SJSA1 (cell line): Measurements from ENCODE around the gene CLSTN3. TPM values are rescaled to one million over a fixed set of nuclear protein-coding genes. Genes with fewer than 3 reads are reported as not detected.

Experiments used
- DNase-seq, 2 experiments: peaks; one replicate each; pipeline ENCODE4 v3.0.0-alpha.2; 2015 to 2020; ENCODE audit warnings: low spot score in 2 of 2, low read depth in 1 of 2
- H3K27ac ChIP-seq: fragments of 250-450 bp; sonication (Bioruptor Pico); 2 replicates; pipeline ENCODE4 v1.5.1; 2020; ENCODE audit warnings: mild to moderate bottlenecking, moderate library complexity
- H3K27me3 ChIP-seq: fragments of 250-450 bp; sonication (Bioruptor Pico); replicated peaks from 2 replicates; pipeline ENCODE4 v1.5.1; 2020; ENCODE audit warnings: mild to moderate bottlenecking, moderate library complexity
- H3K36me3 ChIP-seq: fragments of 250-450 bp; sonication (Bioruptor Pico); 2 replicates; pipeline ENCODE4 v1.5.1; 2020; ENCODE audit warnings: mild to moderate bottlenecking
- H3K4me1 ChIP-seq: fragments of 250-450 bp; sonication (Bioruptor Pico); replicated peaks from 2 replicates; pipeline ENCODE4 v1.6.1; 2021; ENCODE audit warnings: mild to moderate bottlenecking
- H3K4me3 ChIP-seq: fragments of 250-450 bp; sonication (Bioruptor Pico); 2 replicates; pipeline ENCODE4 v1.5.1; 2020; ENCODE audit warnings: mild to moderate bottlenecking
- H3K9me3 ChIP-seq: fragments of 250-450 bp; sonication (Bioruptor Pico); replicated peaks from 2 replicates; pipeline ENCODE4 v1.5.1; 2020; ENCODE audit warnings: mild to moderate bottlenecking
- total RNA-seq: library from RNA; depleted of rRNA; stranded (reverse); fragments of >200 nt; shearing (Covaris generic); gene quantifications from 2 replicates; pipeline ENCODE4 v1.2.3, GENCODE V29; 2014

CLSTN3 gene
- total RNA-seq, 1 experiment from 2014 or later, result 0.82 TPM

GRCh38 chr12:7141351-7142005 lies 11.3 kb downstream of the CLSTN3 start:
- H3K4me1 ChIP-seq, result no peaks in the 10 kb centered on the region
- H3K27ac ChIP-seq, result no peak overlapping the region
- H3K27me3 ChIP-seq, result no peaks in the 10 kb centered on the region; the same call in 1 of the 2 replicates
- H3K9me3 ChIP-seq, result no peaks in the 10 kb centered on the region
- no peak for DNase-seq
- H3K36me3 ChIP-seq, result no peaks in the 10 kb centered on the region
- no peak overlapping the region for H3K4me3 ChIP-seq

- Histone ChIP-seq H3K27ac (no peak overlapping the region), H3K36me3 (no peaks in the 10 kb centered on the region), H3K4me3 (no peak overlapping the region), H3K4me1 (no peaks in the 10 kb centered on the region), H3K27me3 (no peaks in the 10 kb centered on the region; the same call in 1 of the 2 replicates), H3K9me3 (no peaks in the 10 kb centered on the region)
- peak in 1 of 2 experiments; percentile 14 for DNase-seq
These were observed 12.0 kb downstream of the CLSTN3 start for GRCh38 chr12:7142056-7142644.

DNA sequence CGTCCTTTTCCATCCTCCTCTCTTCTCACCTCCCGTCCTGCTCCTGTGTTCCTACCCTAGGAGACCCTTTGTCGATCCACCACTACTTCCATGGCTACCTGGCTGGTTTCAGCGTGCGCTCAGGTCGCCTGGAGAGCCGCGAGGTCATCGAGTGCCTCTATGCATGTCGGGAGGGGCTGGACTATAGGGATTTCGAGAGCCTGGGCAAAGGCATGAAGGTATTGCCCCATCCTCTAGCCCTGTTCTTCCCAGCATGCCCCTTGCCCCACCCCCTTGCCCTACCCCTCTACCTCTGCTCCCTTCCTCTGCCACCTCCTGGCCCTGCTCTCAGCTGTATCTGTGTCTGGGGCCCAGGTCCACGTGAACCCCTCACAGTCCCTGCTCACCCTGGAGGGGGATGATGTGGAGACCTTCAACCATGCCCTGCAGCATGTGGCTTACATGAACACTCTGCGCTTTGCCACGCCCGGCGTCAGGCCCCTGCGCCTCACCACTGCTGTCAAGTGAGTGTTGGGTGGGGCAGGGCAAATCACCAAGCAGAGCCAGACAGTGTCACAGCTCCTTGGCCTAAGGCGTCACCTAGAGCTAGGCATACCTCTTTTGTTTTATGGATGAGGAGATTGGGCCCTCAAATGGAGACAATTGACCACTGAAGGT lies 12.8 kb downstream of the CLSTN3 start:
- H3K4me1 ChIP-seq, result no peaks in the 10 kb centered on the region
- no peaks in the 10 kb centered on the region for H3K9me3 ChIP-seq
- H3K27me3 ChIP-seq, result no peaks in the 10 kb centered on the region; the same call in 1 of the 2 replicates
- no peak overlapping the region for H3K27ac ChIP-seq
- no peak overlapping the region for H3K4me3 ChIP-seq
- DNase-seq, result no peak
- no peaks in the 10 kb centered on the region for H3K36me3 ChIP-seq

DNA sequence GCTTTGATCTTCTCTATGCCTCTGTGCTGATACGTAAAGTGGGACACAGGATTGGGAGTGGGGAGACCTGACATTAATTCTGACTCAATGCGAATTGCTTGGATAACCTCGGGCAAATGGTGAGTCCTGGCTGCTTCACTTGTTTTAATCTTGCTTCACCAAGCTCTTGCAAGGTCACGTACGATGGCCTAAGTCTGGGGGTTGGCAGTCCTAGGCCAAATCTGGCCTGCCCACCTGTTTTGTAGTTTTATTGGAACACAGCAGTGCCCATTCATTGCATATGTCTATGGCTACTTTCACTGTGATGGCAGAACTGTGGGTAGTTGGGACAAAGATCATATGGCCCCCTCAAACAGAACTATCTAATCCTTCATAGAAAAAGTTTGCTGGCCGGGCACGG lies 13.4 kb downstream of the CLSTN3 start:
- no peaks in the 10 kb centered on the region for H3K4me1 ChIP-seq
- DNase-seq, result no peak
- no peak overlapping the region for H3K4me3 ChIP-seq
- no peaks in the 10 kb centered on the region for H3K9me3 ChIP-seq
- no peak overlapping the region for H3K27ac ChIP-seq
- no peaks in the 10 kb centered on the region for H3K36me3 ChIP-seq
- H3K27me3 ChIP-seq, result no peaks in the 10 kb centered on the region

- no peak overlapping the region for H3K4me3 ChIP-seq
- H3K27ac ChIP-seq, result no peak overlapping the region
- peak in 1 of 2 experiments; percentile 32 for DNase-seq
- no peaks in the 10 kb centered on the region for H3K4me1 ChIP-seq
- H3K9me3 ChIP-seq, result no peaks in the 10 kb centered on the region
- H3K36me3 ChIP-seq, result no peaks in the 10 kb centered on the region
- H3K27me3 ChIP-seq, result no peaks in the 10 kb centered on the region
These were observed 14.4 kb downstream of the CLSTN3 start for GRCh38 chr12:7144414-7145120.

GRCh38 chr12:7145671-7146070 lies 15.5 kb downstream of the CLSTN3 start:
- Histone ChIP-seq H3K27me3 (no peaks in the 10 kb centered on the region), H3K4me1 (no peaks in the 10 kb centered on the region), H3K9me3 (no peaks in the 10 kb centered on the region), H3K36me3 (no peaks in the 10 kb centered on the region), H3K4me3 (no peak overlapping the region), H3K27ac (no peak overlapping the region)
- no peak for DNase-seq

DNA sequence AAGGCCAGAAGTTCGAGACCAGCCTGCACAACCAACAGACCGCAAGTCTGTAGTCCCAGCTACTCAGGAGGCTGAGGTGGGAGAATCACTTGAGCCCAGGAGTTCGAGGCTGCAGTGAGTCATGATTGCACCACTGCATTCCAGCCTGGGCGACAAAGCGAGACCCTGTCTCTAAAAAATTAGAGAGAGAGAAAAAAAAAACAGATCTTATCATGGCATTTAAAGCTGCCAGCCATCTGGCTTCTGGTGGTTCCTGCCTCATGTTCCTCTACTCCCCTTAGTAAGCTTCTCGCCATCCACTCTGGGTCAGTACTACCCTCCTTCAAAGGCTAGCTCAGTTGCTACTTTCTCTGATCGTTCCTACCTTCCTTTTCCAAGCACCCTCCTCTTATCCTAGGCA lies 16.1 kb downstream of the CLSTN3 start:
- Histone ChIP-seq H3K4me1 (no peaks in the 10 kb centered on the region), H3K27me3 (no peaks in the 10 kb centered on the region), H3K4me3 (no peak overlapping the region), H3K27ac (no peak overlapping the region), H3K36me3 (no peaks in the 10 kb centered on the region), H3K9me3 (no peaks in the 10 kb centered on the region)
- DNase-seq, result no peak

GRCh38 chr12:7146906-7147305 lies 16.7 kb downstream of the CLSTN3 start:
- Histone ChIP-seq H3K9me3 (no peaks in the 10 kb centered on the region), H3K4me1 (no peaks in the 10 kb centered on the region), H3K4me3 (no peak overlapping the region), H3K27me3 (no peaks in the 10 kb centered on the region), H3K27ac (no peak overlapping the region), H3K36me3 (no peaks in the 10 kb centered on the region)
- DNase-seq, result no peak

DNA sequence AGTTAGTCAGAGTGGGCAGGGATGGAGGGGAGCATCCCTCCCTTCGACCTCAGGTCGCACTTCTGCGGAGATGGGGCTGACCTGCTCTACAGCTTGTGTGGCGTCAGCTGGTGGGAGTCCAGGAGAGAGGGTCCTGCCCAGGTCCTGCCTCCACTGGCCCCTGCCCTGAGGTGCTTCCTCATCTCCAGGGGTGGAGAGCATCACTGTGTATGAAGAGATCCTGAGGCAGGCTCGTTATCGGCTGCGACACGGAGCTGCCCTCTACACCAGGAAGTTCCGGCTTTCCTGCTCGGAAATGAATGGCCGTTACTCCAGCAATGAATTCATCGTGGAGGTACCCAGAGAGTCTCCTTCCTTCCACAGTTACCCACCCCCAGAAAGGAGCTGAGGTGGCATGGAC lies 20.2 kb downstream of the CLSTN3 start:
- DNase-seq, result no peak
- Histone ChIP-seq H3K4me1 (no peaks in the 10 kb centered on the region), H3K27ac (no peak overlapping the region), H3K27me3 (no peaks in the 10 kb centered on the region), H3K4me3 (no peak overlapping the region), H3K9me3 (no peaks in the 10 kb centered on the region), H3K36me3 (no peaks in the 10 kb centered on the region)

- H3K27ac ChIP-seq, result no peak overlapping the region
- H3K27me3 ChIP-seq, result no peaks in the 10 kb centered on the region
- H3K4me1 ChIP-seq, result no peaks in the 10 kb centered on the region
- DNase-seq, result no peak
- no peaks in the 10 kb centered on the region for H3K9me3 ChIP-seq
- no peaks in the 10 kb centered on the region for H3K36me3 ChIP-seq
- H3K4me3 ChIP-seq, result no peak overlapping the region
These were observed 20.7 kb downstream of the CLSTN3 start for GRCh38 chr12:7150841-7151240.

- no peak overlapping the region for H3K4me3 ChIP-seq
- H3K4me1 ChIP-seq, result no peaks in the 10 kb centered on the region
- no peaks in the 10 kb centered on the region for H3K36me3 ChIP-seq
- DNase-seq, result no peak
- no peaks in the 10 kb centered on the region for H3K9me3 ChIP-seq
- no peaks in the 10 kb centered on the region for H3K27me3 ChIP-seq
- no peak overlapping the region for H3K27ac ChIP-seq
These were observed 21.4 kb downstream of the CLSTN3 start for GRCh38 chr12:7151532-7151931.

- Histone ChIP-seq H3K4me1 (no peaks in the 10 kb centered on the region), H3K4me3 (no peak overlapping the region), H3K27ac (no peak overlapping the region), H3K36me3 (no peaks in the 10 kb centered on the region), H3K9me3 (no peaks in the 10 kb centered on the region), H3K27me3 (no peaks in the 10 kb centered on the region)
- no peak for DNase-seq
These were observed 22.6 kb downstream of the CLSTN3 start for GRCh38 chr12:7152818-7153217.

GRCh38 chr12:7154042-7154441 lies 23.9 kb downstream of the CLSTN3 start:
- Histone ChIP-seq H3K27ac (no peak overlapping the region), H3K27me3 (no peaks in the 10 kb centered on the region), H3K9me3 (no peaks in the 10 kb centered on the region), H3K4me3 (no peak overlapping the region), H3K4me1 (no peaks in the 10 kb centered on the region), H3K36me3 (no peaks in the 10 kb centered on the region)
- no peak for DNase-seq

GRCh38 chr12:7154901-7155470 lies 24.8 kb downstream of the CLSTN3 start:
- no peak overlapping the region for H3K4me3 ChIP-seq
- no peak for DNase-seq
- no peak overlapping the region for H3K27ac ChIP-seq
- no peaks in the 10 kb centered on the region for H3K4me1 ChIP-seq
- H3K27me3 ChIP-seq, result no peaks in the 10 kb centered on the region
- H3K36me3 ChIP-seq, result no peaks in the 10 kb centered on the region
- no peaks in the 10 kb centered on the region for H3K9me3 ChIP-seq
